Stimulated activated naive B cell treated with anti-CD40 and anti-IgM and Interleukin-4, amounts not matched to agents 10 μg/mL and 1 μg/mL and 100 μg/mL, for 72 hours (primary cell): Measurements from ENCODE around the gene RAD9A.
"Not testable (repeated sequence)": the region's sequence is repeated elsewhere in the genome, so short reads cannot be mapped to it uniquely, and the experiment has no call there.

Experiments used
- ATAC-seq, 2 donors: fragments of 150-1000 bp; cut with Tn5 transposase; replicated peaks; 2 replicates each; pipeline ENCODE4 v1.10.0; 2021; ENCODE audit warnings: moderate library complexity in 1 of 2
- DNase-seq: peaks from one replicate; pipeline ENCODE4 v3.0.0; 2021
- H3K27ac Mint-ChIP-seq: one replicate; pipeline ENCODE4 v1.8.0; 2022; ENCODE audit warnings: mild to moderate bottlenecking, mixed read lengths
- H3K27me3 Mint-ChIP-seq, 2 donors: one replicate each; pipeline ENCODE4 v1.8.0; 2022; ENCODE audit warnings: mixed read lengths in 2 of 2
- H3K36me3 Mint-ChIP-seq, 2 donors: one replicate each; pipeline ENCODE4 v1.8.0; 2022; ENCODE audit warnings: mixed read lengths in 2 of 2, mild to moderate bottlenecking in 1 of 2
- H3K4me1 Mint-ChIP-seq, 2 donors: one replicate each; pipeline ENCODE4 v1.8.0; 2022; ENCODE audit warnings: mixed read lengths in 2 of 2, mild to moderate bottlenecking in 1 of 2
- H3K4me3 Mint-ChIP-seq, 2 donors: one replicate each; pipeline ENCODE4 v1.8.0; 2022; ENCODE audit warnings: mild to moderate bottlenecking in 2 of 2, mixed read lengths in 2 of 2, moderate library complexity in 1 of 2
- H3K9me3 Mint-ChIP-seq, 2 donors: one replicate each; pipeline ENCODE4 v1.8.0; 2022; ENCODE audit warnings: mixed read lengths in 2 of 2, mild to moderate bottlenecking in 1 of 2

The RAD9A gene

DNA sequence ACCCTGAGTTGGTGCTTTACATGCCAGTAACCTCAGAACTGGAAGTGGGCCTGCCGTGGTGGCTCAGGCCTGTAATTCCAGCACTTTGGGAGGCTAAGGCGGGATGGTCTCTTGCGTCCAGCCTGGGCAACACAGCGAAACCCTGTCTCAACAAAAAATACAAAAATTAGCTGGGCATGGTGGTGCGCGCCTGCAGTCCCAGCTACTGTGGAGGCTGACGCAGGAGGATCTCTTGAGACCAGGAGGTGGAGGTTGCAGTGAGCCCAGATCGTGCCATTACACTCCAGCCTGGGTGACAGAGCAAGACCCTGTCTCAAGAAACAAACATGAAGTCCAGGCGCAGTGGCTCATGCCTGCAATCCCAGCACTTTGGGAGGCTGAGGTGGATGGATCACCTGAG is 11.3 kb downstream of the RAD9A start:
- not testable (repeated sequence) for H3K9me3 Mint-ChIP-seq, ATAC-seq, H3K27me3 Mint-ChIP-seq, DNase-seq
- Mint-ChIP-seq H3K36me3 (peaks cover 30 to 42% of the 10 kb centered on the region in 2 donors), H3K4me3 (peak overlapping the region; percentile 93 to 98), H3K27ac (peak overlapping the region; percentile 92), H3K4me1 (peaks cover 43 to 70% of the 10 kb centered on the region in 2 donors)

DNA sequence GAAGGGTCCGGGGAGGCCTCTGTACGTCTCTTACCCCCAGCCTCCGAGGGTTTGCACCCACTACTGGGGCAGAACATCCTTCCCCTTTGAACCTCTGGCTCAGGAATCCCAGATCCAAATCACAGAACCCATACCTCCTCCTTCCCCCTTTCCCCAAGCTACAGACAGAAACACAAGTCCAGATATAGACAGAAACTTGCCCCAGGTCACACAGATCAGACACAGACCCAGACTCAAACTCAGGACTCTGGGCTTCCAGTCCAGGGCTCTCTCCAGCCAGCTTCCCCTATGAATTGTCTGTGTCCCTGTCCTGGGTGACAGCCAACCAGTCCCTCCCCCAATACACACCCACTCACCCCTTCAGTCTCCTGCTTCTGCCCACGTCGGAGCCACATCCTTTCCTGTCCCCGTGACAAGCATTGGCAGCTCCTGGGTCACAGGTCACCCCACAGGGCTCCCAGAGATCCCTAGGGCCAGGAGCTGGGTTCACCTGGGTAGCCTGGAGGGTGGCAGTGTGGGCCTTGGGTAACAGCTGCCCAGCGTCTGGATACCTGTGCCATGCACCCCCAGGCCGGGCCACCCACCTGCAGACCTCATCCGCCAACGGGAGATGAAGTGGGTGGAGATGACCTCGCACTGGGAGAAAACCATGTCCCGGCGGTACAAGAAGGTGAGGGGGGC is 12.9 kb downstream of the RAD9A start:
- ATAC-seq (no peak), DNase-seq (no peak)
- H3K4me1 Mint-ChIP-seq = peaks cover 54 to 79% of the 10 kb centered on the region in 2 donors
- no peaks in the 10 kb centered on the region for H3K27me3 Mint-ChIP-seq
- H3K36me3 Mint-ChIP-seq = peaks cover 25 to 40% of the 10 kb centered on the region in 2 donors
- H3K9me3 Mint-ChIP-seq = no peaks in the 10 kb centered on the region
- peak overlapping the region; percentile 93 to 98 for H3K4me3 Mint-ChIP-seq
- H3K27ac Mint-ChIP-seq = peak overlapping the region; percentile 92

- peaks cover 28 to 43% of the 10 kb centered on the region in 2 donors for H3K36me3 Mint-ChIP-seq
- H3K4me1 Mint-ChIP-seq = peaks cover 58 to 81% of the 10 kb centered on the region in 2 donors
- H3K27ac Mint-ChIP-seq = peak overlapping the region; percentile 92
- H3K27me3 Mint-ChIP-seq = no peaks in the 10 kb centered on the region
- H3K9me3 Mint-ChIP-seq = no peaks in the 10 kb centered on the region
- peak overlapping the region; percentile 93 to 98 for H3K4me3 Mint-ChIP-seq
- DNase-seq (no peak), ATAC-seq (no peak)
These were observed 13.4 kb downstream of the RAD9A start for GRCh38 chr11:67405196-67405567.

- Mint-ChIP-seq H3K36me3 (peaks cover 28 to 42% of the 10 kb centered on the region in 2 donors), H3K4me1 (peaks cover 58 to 81% of the 10 kb centered on the region in 2 donors), H3K9me3 (no peaks in the 10 kb centered on the region), H3K27ac (peak overlapping the region; percentile 92), H3K4me3 (peak overlapping the region in 1 of 2 donors; percentile 98), H3K27me3 (no peaks in the 10 kb centered on the region)
- ATAC-seq = no peak
- no peak for DNase-seq
These were observed 14.0 kb downstream of the RAD9A start for GRCh38 chr11:67405688-67406339.

DNA sequence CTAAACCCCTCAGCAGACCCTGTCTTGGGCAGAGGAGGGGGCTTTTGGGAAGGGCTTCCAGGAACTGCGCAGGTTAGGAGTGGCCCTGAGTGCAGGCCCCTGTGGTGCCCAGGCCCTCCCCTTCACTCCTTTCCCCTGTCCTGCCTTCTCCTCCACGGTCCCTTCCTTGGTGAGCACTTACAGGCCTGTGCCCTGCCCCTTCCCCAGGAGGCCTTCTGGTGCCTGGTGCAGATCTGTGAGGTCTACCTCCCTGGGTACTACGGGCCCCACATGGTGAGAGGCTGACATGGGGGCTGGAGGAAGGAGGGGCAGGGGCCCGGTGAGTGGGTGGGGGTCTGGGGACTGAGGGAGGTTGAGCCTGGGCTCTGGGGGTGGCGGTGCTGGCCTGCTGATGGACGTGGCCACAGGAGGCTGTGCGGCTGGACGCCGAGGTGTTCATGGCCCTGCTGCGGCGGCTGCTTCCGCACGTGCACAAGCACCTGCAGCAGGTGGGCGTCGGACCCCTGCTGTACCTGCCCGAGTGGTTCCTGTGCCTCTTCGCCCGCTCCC is 14.7 kb downstream of the RAD9A start:
- ATAC-seq (no peak), DNase-seq (no peak)
- Mint-ChIP-seq H3K9me3 (no peaks in the 10 kb centered on the region), H3K27me3 (no peaks in the 10 kb centered on the region), H3K36me3 (peaks cover 28 to 41% of the 10 kb centered on the region in 2 donors), H3K4me1 (peaks cover 65 to 85% of the 10 kb centered on the region in 2 donors), H3K4me3 (peak overlapping the region; percentile 46 to 70), H3K27ac (peak overlapping the region; percentile 86)

- H3K27me3 Mint-ChIP-seq = no peaks in the 10 kb centered on the region
- H3K27ac Mint-ChIP-seq = peak overlapping the region; percentile 93
- H3K4me1 Mint-ChIP-seq = peaks cover 72 to 92% of the 10 kb centered on the region in 2 donors
- peak overlapping the region; percentile 8 to 70 for H3K4me3 Mint-ChIP-seq
- DNase-seq (no peak), ATAC-seq (no peak)
- H3K36me3 Mint-ChIP-seq = peaks cover 28 to 41% of the 10 kb centered on the region in 2 donors
- no peaks in the 10 kb centered on the region for H3K9me3 Mint-ChIP-seq
These were observed 15.3 kb downstream of the RAD9A start for GRCh38 chr11:67406969-67407687.

GRCh38 chr11:67407688-67408163 is 15.9 kb downstream of the RAD9A start:
- ATAC-seq (no peak), DNase-seq (no peak)
- Mint-ChIP-seq H3K27ac (peak overlapping the region; percentile 93), H3K9me3 (no peaks in the 10 kb centered on the region), H3K4me3 (peak overlapping the region in 1 of 2 donors; percentile 65), H3K27me3 (no peaks in the 10 kb centered on the region), H3K36me3 (peaks cover 28 to 41% of the 10 kb centered on the region in 2 donors), H3K4me1 (peaks cover 78 to 98% of the 10 kb centered on the region in 2 donors)

DNA sequence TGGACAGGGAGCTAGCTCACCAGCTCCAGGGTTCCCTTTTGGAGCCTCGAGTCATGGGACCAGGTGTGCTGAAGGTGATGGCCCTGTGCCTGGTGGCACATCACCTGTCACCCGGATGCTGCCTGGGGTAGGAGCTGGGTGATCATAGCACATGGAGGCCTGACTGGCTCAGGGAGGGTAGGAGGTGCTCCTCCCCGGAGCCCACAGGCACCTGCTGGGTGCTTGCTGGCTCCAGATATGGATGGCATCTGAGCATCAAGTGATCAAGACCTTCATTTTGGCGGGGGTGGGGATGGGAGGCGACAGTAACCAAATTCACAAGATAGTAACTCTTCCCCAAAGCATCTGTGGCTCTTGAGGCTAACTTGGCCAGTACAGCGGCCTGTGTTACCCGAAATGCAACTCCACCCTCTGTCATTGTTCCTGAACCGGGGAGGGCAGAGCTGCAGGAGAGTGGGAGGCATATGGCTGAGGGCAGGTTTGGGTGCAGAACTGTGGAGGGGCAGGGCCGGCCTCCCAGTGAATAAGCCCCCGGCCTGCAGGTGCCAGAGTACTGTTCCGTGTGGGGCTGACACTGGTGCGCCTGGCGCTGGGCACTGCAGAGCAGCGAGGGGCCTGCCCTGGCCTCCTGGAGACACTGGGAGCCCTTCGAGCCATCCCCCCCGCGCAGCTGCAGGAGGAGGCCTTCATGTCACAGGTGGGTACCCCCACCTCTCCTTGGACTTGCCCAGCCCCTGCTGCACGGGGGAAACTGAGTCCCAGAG is 16.8 kb downstream of the RAD9A start:
- Mint-ChIP-seq H3K4me1 (peaks cover 85 to 99% of the 10 kb centered on the region in 2 donors), H3K9me3 (no peaks in the 10 kb centered on the region), H3K27me3 (no peaks in the 10 kb centered on the region), H3K4me3 (peak overlapping the region; percentile 41 to 68), H3K36me3 (peaks cover 27 to 41% of the 10 kb centered on the region in 2 donors), H3K27ac (peak overlapping the region; percentile 93)
- no peak for ATAC-seq
- DNase-seq = no peak

DNA sequence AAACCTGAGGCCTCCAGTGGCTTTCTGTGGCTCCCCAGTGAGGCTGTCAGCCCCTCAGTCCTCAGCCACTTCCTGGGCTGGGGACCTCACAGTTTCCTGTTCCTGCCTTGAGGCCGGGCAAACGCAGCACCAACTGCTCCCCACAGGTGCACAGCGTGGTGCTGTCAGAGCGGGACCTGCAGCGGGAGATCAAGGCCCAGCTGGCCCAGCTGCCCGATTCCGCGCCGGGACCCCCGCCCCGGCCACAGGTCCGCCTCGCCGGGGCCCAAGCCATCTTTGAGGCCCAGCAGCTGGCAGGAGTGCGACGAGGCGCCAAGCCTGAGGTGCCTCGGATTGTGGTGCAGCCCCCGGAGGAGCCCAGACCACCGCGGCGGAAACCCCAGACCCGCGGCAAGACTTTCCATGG is 17.5 kb downstream of the RAD9A start:
- DNase-seq = no peak
- peak overlapping the region; percentile 41 to 68 for H3K4me3 Mint-ChIP-seq

DNA sequence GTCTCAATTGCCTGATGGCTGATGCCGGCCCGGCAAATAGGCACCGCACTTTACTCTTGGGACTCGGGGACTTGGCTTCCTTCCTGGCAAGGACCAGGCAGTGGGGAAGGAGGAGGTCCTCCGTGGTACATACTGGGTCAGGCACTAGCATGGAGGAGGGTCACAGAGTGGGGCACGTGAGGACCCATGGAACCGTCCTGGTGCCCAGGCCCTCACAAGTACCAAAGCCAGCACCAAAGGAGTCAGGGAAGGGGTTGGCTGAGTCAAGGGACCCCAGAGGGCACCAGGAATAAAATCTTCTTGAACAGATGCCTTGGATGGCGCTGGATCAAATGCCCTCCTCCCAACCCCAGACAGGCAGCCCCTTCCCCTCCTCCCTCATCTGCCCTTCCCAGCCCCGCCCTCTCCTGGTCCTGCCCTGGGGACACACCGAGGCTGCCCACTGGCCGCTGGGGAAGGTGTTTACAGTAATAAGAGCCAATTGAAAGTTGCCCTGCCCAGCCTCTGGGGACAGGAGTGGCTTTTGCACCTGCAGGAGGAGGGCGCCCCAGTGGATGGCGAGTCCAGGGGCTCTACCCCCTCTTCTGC is 18.1 kb downstream of the RAD9A start:
- H3K4me1 Mint-ChIP-seq = peaks cover 78 to 96% of the 10 kb centered on the region in 2 donors
- no peak for DNase-seq
- no peaks in the 10 kb centered on the region for H3K9me3 Mint-ChIP-seq
- peak overlapping the region; percentile 95 for H3K27ac Mint-ChIP-seq
- peak overlapping the region; percentile 68 to 73 for H3K4me3 Mint-ChIP-seq
- no peaks in the 10 kb centered on the region for H3K27me3 Mint-ChIP-seq
- H3K36me3 Mint-ChIP-seq = peaks cover 22 to 36% of the 10 kb centered on the region in 2 donors
- ATAC-seq = peak; percentile 4 to 19

More for the DNA sequence above, 17.5 kb downstream of the RAD9A start:
- Mint-ChIP-seq H3K36me3 (peaks cover 24 to 41% of the 10 kb centered on the region in 2 donors), H3K27ac (peak overlapping the region; percentile 93), H3K4me1 (peaks cover 83 to 99% of the 10 kb centered on the region in 2 donors), H3K9me3 (no peaks in the 10 kb centered on the region), H3K27me3 (no peaks in the 10 kb centered on the region)
- peak; percentile 49 to 69 for ATAC-seq

DNA sequence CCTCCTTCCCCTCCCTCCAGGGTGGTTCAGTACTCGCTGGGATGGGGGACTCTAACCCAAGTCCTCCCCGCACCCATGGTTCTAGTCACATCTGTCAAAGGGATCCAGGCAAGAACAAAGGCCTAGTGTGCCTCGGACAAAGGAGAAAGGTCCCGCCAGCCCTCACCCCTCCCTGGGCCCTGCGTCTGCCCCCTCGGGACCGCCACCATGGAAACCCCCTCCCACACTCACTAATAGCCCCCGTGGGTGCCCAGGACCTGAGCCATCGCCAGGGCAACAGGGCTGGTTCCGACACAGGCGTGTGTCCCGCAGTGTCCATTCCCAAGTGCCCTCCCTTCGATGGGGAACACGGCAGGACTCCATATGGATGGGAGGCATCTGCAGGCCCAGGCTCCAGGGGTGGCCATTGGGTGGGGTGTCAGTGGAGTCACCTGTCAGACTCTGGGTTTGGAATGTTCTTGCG is 18.6 kb downstream of the RAD9A start:
- no peak for DNase-seq
- Mint-ChIP-seq H3K36me3 (peaks cover 18 to 33% of the 10 kb centered on the region in 2 donors), H3K4me1 (peaks cover 78 to 95% of the 10 kb centered on the region in 2 donors), H3K27ac (peak overlapping the region; percentile 81), H3K4me3 (peak overlapping the region; percentile 68 to 73), H3K27me3 (no peaks in the 10 kb centered on the region), H3K9me3 (no peaks in the 10 kb centered on the region)
- ATAC-seq = no peak

GRCh38 chr11:67410984-67411784 is 19.4 kb downstream of the RAD9A start:
- no peaks in the 10 kb centered on the region for H3K9me3 Mint-ChIP-seq
- peak overlapping the region; percentile 81 for H3K27ac Mint-ChIP-seq
- peak overlapping the region in 1 of 2 donors; percentile 39 for H3K4me3 Mint-ChIP-seq
- no peaks in the 10 kb centered on the region for H3K27me3 Mint-ChIP-seq
- H3K36me3 Mint-ChIP-seq = peaks cover 13 to 29% of the 10 kb centered on the region in 2 donors
- peaks cover 74 to 91% of the 10 kb centered on the region in 2 donors for H3K4me1 Mint-ChIP-seq
- ATAC-seq (no peak), DNase-seq (no peak)
